Measurements from ENCODE around the gene PRKCZ. TPM values are rescaled to one million over a fixed set of nuclear protein-coding genes. Genes with fewer than 3 reads are reported as not detected.

PRKCZ gene
- total RNA-seq, 2 donors from 2014 or later = 34.5 to 46.7 TPM

GRCh38 chr1:2019571-2020309 lies 30.5 kb upstream of the PRKCZ start:
- 21% methylated on average over 20 of the region's 61 CpGs for WGBS
- Histone ChIP-seq H3K27me3 (replicated peaks; ENCODE audit: insufficient read depth) (peaks cover 26% of the 10 kb centered on the region), H3K4me1 (replicated peaks) (no peaks in the 10 kb centered on the region), H3K9me3 (no peaks in the 10 kb centered on the region), H3K27ac (no peak overlapping the region), H3K4me3 (peak overlapping the region; percentile 14 to 36), H3K36me3 (no peaks in the 10 kb centered on the region)
- TF ChIP-seq POLR2A (IDR thresholded peaks at IDR 0.05) (no peak), POLR2AphosphoS5 (IDR thresholded peaks at IDR 0.05) (no peak)
- TF ChIP-seq, protein P1, sequence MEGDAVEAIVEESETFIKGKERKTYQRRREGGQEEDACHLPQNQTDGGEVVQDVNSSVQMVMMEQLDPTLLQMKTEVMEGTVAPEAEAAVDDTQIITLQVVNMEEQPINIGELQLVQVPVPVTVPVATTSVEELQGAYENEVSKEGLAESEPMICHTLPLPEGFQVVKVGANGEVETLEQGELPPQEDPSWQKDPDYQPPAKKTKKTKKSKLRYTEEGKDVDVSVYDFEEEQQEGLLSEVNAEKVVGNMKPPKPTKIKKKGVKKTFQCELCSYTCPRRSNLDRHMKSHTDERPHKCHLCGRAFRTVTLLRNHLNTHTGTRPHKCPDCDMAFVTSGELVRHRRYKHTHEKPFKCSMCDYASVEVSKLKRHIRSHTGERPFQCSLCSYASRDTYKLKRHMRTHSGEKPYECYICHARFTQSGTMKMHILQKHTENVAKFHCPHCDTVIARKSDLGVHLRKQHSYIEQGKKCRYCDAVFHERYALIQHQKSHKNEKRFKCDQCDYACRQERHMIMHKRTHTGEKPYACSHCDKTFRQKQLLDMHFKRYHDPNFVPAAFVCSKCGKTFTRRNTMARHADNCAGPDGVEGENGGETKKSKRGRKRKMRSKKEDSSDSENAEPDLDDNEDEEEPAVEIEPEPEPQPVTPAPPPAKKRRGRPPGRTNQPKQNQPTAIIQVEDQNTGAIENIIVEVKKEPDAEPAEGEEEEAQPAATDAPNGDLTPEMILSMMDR (IDR thresholded peaks at IDR 0.05) = no peak
- intact Hi-C loops (cut with DNase I) = no loop called here
- no peak for DNase-seq (ENCODE audit: low spot score)

DNA sequence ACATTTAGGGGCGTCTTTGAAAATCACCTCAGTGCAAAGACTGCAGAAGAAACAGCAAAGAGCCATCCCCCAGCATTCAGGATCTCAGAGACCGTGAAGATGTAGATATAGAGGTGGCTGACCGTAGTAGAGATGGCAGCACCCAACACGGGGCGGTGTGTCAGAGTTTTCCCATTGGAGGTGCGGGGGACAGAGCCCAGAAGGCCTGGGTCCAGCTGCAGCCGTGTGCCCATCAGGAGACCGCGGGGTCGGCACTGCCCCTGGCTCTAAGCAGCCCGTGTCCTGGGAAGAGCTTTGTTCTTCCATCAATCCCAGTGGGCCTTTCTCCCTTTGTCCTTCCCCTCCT lies 29.9 kb upstream of the PRKCZ start:
- DNase-seq (ENCODE audit: low spot score) = no peak
- 78% methylated on average over 11 of the region's 11 CpGs for WGBS
- Histone ChIP-seq H3K9me3 (no peaks in the 10 kb centered on the region), H3K4me1 (replicated peaks) (no peaks in the 10 kb centered on the region), H3K27me3 (replicated peaks; ENCODE audit: insufficient read depth) (peaks cover 26% of the 10 kb centered on the region), H3K36me3 (no peaks in the 10 kb centered on the region), H3K4me3 (no peak overlapping the region), H3K27ac (no peak overlapping the region)
- intact Hi-C loops (cut with DNase I) = no loop called here
- TF ChIP-seq POLR2AphosphoS5 (IDR thresholded peaks at IDR 0.05) (no peak), POLR2A (IDR thresholded peaks at IDR 0.05) (no peak)
- TF ChIP-seq, protein P1 (IDR thresholded peaks at IDR 0.05) = no peak

DNA sequence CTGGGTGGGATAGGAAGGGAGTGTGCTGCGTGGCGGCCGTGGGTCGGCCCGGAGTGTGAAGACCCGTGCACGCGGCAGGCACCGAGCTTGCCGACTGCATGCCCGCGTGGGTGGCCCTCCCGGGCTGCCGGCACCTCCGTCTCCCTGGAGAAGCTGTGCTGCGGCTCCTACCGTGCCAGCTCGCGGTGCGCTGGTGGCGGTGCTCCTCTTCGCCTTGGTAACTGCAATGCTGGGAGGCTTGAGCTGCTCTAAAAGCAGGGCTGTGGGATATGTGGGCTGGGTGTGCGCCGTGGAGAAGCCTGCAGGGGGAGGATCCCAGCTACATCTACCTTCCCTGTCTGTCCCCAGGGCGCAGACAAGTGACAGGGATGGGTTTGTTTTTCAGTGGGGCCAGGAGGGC lies 28.7 kb upstream of the PRKCZ start:
- WGBS = 75% methylated on average over 22 of the region's 25 CpGs
- no peak overlapping the region for H3K27ac ChIP-seq
- intact Hi-C loops (cut with DNase I) = no loop called here
- TF ChIP-seq, protein P1 (IDR thresholded peaks at IDR 0.05) = no peak
- TF ChIP-seq POLR2A (IDR thresholded peaks at IDR 0.05) (no peak), POLR2AphosphoS5 (IDR thresholded peaks at IDR 0.05) (no peak)
- no peaks in the 10 kb centered on the region for H3K9me3 ChIP-seq
- no peaks in the 10 kb centered on the region for H3K36me3 ChIP-seq
- DNase-seq (ENCODE audit: low spot score) = no peak
- H3K4me3 ChIP-seq = no peak overlapping the region
- no peaks in the 10 kb centered on the region for H3K4me1 ChIP-seq (replicated peaks)
- peaks cover 26% of the 10 kb centered on the region for H3K27me3 ChIP-seq (replicated peaks; ENCODE audit: insufficient read depth)

DNA sequence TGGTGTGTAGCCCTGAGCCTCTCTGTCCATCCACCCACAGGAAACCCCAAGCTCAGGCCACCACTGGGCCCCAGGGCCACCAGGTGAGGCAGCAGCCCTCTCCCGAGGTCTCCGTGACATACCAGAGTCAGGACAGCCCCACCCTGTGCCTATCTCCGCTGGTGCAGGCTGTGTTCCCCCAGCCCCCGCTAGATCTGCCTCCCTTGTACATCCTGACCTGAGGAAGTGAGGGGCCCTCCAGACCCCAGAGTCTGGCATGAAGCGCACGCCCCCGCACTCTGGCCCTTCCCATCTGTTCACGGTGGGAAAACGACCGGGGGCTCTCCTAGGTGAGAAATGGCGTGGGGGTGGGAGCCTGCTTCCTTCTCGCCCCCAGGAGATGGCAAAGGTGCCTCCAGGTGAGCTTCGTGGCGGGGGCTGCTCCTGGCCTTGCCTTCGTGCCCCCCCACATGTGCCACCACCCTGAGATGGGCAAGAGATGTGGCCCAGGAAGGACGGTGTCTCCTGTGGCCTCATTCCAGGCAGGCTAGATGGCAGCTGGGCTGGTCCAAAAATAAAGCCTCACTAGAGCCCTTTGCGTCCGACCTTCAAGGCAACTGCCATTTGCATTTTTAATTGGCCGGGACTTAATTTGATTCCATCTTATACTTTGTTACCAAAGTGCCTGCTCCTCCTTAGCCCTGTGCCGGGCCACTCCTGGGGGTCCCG lies 28.0 kb upstream of the PRKCZ start:
- 73% methylated on average over 21 of the region's 21 CpGs for WGBS
- no peaks in the 10 kb centered on the region for H3K9me3 ChIP-seq
- TF ChIP-seq, protein P1 (IDR thresholded peaks at IDR 0.05) = no peak
- TF ChIP-seq POLR2A (IDR thresholded peaks at IDR 0.05) = no peak
- TF ChIP-seq POLR2AphosphoS5 (IDR thresholded peaks at IDR 0.05) = no peak
- no peaks in the 10 kb centered on the region for H3K36me3 ChIP-seq
- DNase-seq (ENCODE audit: low spot score) = no peak
- H3K27me3 ChIP-seq (replicated peaks; ENCODE audit: insufficient read depth) = peaks cover 26% of the 10 kb centered on the region
- intact Hi-C loops (cut with DNase I) = no loop called here
- H3K4me1 ChIP-seq (replicated peaks) = no peaks in the 10 kb centered on the region
- no peak overlapping the region for H3K27ac ChIP-seq
- H3K4me3 ChIP-seq = no peak overlapping the region

DNA sequence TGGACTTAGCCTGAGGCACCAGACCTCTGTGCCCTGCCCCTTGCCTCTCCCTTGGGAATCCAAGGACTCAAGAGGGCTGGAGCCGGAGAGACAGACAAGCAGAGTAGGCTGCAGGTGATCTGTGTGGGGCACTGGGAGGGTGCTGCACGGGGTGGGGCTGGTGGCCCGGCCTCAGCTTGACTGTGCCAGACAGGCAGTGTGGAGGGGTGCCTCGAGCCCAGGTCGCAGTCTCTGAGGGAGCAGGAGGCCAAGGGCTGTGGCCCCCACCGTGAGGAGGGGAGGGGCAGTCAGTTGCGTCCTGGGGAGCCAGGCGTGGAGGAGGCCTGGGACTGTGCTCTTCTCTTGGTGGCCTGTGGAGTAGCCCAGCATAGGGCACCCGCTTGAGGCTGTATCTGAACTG lies 27.0 kb upstream of the PRKCZ start:
- Histone ChIP-seq H3K27me3 (replicated peaks; ENCODE audit: insufficient read depth) (peaks cover 26% of the 10 kb centered on the region), H3K9me3 (no peaks in the 10 kb centered on the region), H3K36me3 (no peaks in the 10 kb centered on the region), H3K4me1 (replicated peaks) (no peaks in the 10 kb centered on the region), H3K27ac (no peak overlapping the region), H3K4me3 (no peak overlapping the region)
- TF ChIP-seq, protein P1 (IDR thresholded peaks at IDR 0.05) = no peak
- TF ChIP-seq POLR2A (IDR thresholded peaks at IDR 0.05) (no peak), POLR2AphosphoS5 (IDR thresholded peaks at IDR 0.05) (no peak)
- 81% methylated on average over 8 of the region's 9 CpGs for WGBS
- DNase-seq (ENCODE audit: low spot score) = no peak
- intact Hi-C loops (cut with DNase I) = no loop called here
